SH-SY5Y (cell line): Measurements from ENCODE around the gene GGTLC3.
"Not testable (repeated sequence)": the region's sequence is repeated elsewhere in the genome, so short reads cannot be mapped to it uniquely, and the experiment has no call there.

Experiments used
- GATA2 ChIP-seq: IDR thresholded peaks from 2 replicates; pipeline ENCODE4 v1.6.1; 2011; ENCODE audit warnings: mild to moderate bottlenecking, low read depth, low read length
- GATA3 ChIP-seq: IDR thresholded peaks from 2 replicates; pipeline ENCODE4 v1.6.1; 2011; ENCODE audit warnings: low read depth, mild to moderate bottlenecking, low read length, moderate library complexity

GGTLC3 gene

DNA sequence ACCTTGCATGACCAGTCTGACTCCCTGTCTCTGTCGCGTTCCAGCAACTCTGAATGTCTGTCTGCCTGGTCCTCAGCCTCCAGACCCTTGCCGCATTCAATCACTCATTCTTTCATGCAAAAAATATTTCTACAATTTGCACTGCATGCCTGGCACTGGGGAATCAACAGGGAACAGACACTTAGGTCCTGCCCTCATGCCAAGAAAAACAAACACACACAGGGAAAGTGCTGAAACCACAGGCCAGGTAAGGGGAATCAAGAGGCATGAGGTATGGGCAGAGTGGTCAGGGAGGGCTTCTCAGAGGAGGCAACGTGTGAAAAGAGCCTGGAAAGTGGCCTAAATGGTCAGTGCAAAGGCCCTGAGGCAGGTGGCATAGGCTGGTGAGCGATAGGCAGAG lies at the start of gene GGTLC3:
Gene GGTLC3 (minus strand): TSS at position 101 of the 400 bp plus-strand sequence. CDS start 264 bp downstream, outside the sequence.
- not testable (repeated sequence) for TF ChIP-seq GATA3, GATA2

DNA sequence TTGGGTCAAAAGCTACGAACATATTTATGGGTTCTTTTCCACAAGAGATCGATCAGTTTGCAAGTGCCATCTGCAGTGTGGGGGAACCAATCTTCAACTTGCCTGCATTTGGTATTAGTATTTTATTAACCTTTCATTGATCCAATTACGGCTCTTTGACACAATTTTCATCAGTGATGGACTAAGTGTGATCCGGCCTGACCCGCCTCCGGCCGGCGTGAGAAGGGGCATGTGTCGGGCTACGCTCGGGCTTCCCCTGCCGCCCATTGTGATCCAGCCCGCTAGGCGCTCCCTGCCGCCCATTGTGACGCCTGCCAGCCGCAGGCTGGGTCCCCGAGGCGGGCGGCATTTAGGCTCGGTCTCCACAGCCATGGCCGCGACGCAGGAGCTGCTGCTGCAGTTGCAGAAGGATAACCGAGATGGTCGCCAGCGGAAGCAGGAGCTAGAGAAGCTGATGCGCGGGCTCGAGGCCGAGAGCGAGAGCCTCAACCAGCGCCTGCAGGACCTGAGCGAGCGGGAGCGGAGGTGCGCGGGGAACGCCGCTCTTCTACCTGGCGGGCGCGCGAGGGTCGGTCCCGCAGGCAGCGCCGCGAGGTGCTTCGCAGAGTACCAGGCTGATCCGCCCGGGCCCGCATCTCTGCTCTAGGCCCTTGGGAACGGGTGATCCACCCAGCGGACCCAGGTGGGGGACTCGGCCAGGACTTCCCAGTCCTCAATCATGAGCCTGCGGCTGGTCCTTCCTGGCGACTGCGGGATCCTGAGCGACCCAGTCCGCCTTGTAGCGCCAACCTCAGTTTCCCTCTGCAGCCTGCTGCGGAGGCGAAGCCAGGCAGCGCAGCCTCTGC lies 10.0 kb upstream of the GGTLC3 start, which contains the start of gene TMEM191B:
Gene TMEM191B (plus strand): TSS at position 51 of the 845 bp plus-strand sequence. CDS start 179 bp downstream, at position 230.
- TF ChIP-seq GATA3, GATA2: not testable (repeated sequence)
